Kidney epithelial cell (primary cell): ENCODE data around the gene CFAP206. TPM values are rescaled to one million over a fixed set of nuclear protein-coding genes. Genes with fewer than 3 reads are reported as not detected.

Experiments
- DNase-seq: peaks from one replicate; pipeline ENCODE4 v3.0.0-alpha.2; 2010; ENCODE audit warnings: low read depth
- H3K27me3 ChIP-seq: 2 replicates; pipeline ENCODE4 v1.6.0; 2011; ENCODE audit warnings: low read length; ENCODE audit not compliant: control insufficient read depth, insufficient read depth
- H3K36me3 ChIP-seq: 2 replicates; pipeline ENCODE4 v1.5.1; 2011; ENCODE audit warnings: low read length; ENCODE audit not compliant: control insufficient read depth, insufficient read depth
- H3K4me3 ChIP-seq: 2 replicates; pipeline ENCODE4 v1.5.1; 2011; ENCODE audit warnings: low read depth, mild to moderate bottlenecking, control low read depth, low read length
- CTCF ChIP-seq: IDR thresholded peaks from 2 replicates; pipeline ENCODE4 v1.5.1; 2011; ENCODE audit warnings: mild to moderate bottlenecking, moderate library complexity, low read length, control low read depth, inconsistent platforms; ENCODE audit not compliant: insufficient read depth, poor library complexity, severe bottlenecking
- total RNA-seq: library from RNA; depleted of rRNA; stranded (reverse); fragments of >200 nt; gene quantifications from 2 replicates; pipeline ENCODE4 v1.2.3, GENCODE V29; 2015

Gene CFAP206
- total RNA-seq, 1 donor from 2014 or later = 0.25 TPM

GRCh38 chr6:87426789-87427188 is 19.0 kb downstream of the CFAP206 start:
- no peak for DNase-seq
- Histone ChIP-seq H3K36me3 (no peaks in the 10 kb centered on the region), H3K4me3 (no peak overlapping the region), H3K27me3 (no peaks in the 10 kb centered on the region)
- TF ChIP-seq CTCF = no peak

- no peak for TF ChIP-seq CTCF
- DNase-seq = no peak
- Histone ChIP-seq H3K36me3 (no peaks in the 10 kb centered on the region), H3K4me3 (no peak overlapping the region), H3K27me3 (no peaks in the 10 kb centered on the region)
These were observed 22.7 kb downstream of the CFAP206 start for GRCh38 chr6:87430499-87430898.

DNA sequence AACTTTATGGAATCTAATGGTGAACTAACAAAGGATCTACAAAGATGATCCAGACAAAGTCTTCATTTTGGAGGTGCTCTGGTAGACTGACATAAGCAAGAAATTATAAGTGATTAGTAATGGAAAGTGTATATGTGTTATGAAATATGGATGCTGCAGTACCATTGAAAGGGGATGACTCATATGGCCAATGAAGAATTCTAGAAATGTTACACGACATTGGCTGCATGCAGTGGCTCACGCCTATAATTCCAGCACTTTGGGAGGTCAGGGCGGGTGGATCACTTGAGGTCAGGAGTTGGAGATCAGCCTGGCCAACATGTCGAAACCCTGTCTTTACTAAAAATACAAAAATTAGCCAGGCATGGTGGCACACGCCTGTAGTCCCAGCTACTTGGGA is 23.5 kb downstream of the CFAP206 start:
- no peak for DNase-seq
- Histone ChIP-seq H3K36me3 (no peaks in the 10 kb centered on the region), H3K4me3 (no peak overlapping the region), H3K27me3 (no peaks in the 10 kb centered on the region)
- TF ChIP-seq CTCF = no peak

DNA sequence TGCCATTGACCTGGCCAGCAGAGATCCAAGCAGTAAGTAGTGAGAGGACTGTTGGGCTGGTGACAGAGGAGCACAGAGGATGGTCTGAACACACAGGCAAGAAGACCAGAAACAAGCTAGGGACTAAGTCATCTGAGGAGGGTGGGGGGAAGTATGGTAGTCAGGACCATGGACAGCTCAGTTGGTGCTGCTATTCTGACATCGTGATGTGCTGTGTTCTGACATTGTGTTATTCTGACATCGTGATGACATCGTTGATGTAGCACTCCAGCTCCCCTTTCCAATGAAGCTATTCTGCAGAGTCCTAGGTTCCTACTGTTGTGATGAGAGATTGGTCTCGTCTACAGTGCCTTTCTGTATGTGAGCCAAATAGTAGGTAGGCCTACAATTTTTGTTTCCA is 28.7 kb downstream of the CFAP206 start:
- Histone ChIP-seq H3K4me3 (no peak overlapping the region), H3K36me3 (no peaks in the 10 kb centered on the region), H3K27me3 (no peaks in the 10 kb centered on the region)
- DNase-seq = peak; percentile 31
- no peak for TF ChIP-seq CTCF

GRCh38 chr6:87441711-87442110 is 33.9 kb downstream of the CFAP206 start:
- TF ChIP-seq CTCF = no peak
- H3K4me3 ChIP-seq = no peak overlapping the region
- DNase-seq = no peak
- no peaks in the 10 kb centered on the region for H3K27me3 ChIP-seq
- H3K36me3 ChIP-seq = no peaks in the 10 kb centered on the region

DNA sequence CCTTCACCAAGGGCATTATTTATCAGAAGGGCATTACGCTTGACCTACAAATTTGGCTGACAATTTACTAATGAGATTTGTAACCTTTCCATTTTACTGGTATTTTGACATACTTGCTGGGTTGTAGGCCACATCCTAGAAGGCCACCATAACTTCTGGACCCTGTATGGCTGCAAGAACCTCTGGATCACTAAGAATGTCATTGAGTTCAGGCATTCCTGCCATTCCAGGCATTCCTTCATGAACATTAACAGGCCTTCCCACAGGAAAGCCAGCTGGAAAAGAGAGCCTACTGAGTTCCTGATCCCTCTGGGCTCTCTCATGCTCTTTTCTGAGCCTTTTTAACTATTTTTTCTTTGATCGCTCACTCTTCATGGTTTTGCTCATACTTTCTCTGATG is 36.6 kb downstream of the CFAP206 start:
- TF ChIP-seq CTCF = no peak
- Histone ChIP-seq H3K36me3 (no peaks in the 10 kb centered on the region), H3K27me3 (no peaks in the 10 kb centered on the region), H3K4me3 (no peak overlapping the region)
- DNase-seq = no peak
